Measurements from ENCODE around the gene TEX22.

The TEX22 gene

DNA sequence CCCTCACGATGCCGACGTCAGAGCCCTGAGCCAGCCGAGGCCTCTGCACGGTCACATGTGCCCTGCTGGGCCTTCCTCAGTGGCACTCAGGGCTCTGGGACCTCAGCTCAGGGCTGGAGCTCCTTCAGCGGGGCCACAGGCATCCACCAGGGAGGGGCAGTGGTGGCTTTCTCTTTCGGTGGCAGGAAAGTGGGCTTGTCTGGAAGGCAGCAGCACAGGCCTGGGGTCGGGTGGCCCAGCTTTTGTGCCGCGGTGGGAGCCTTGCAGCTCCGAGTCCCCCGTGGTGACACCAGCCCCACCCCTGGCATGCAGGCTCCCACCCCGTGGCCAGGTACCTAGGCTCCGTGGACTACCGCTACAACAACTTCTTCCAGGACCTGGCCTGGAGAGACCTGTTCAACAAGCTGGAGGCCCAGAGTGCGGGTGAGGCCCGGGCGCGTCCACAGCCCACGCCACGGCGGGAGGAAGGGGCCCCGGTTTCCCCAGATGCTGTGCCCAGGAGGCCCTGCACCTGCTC is 14.2 kb upstream of the TEX22 start:
- DNase-seq (ENCODE audit: low read depth in 3 of 3) = no peak

DNA sequence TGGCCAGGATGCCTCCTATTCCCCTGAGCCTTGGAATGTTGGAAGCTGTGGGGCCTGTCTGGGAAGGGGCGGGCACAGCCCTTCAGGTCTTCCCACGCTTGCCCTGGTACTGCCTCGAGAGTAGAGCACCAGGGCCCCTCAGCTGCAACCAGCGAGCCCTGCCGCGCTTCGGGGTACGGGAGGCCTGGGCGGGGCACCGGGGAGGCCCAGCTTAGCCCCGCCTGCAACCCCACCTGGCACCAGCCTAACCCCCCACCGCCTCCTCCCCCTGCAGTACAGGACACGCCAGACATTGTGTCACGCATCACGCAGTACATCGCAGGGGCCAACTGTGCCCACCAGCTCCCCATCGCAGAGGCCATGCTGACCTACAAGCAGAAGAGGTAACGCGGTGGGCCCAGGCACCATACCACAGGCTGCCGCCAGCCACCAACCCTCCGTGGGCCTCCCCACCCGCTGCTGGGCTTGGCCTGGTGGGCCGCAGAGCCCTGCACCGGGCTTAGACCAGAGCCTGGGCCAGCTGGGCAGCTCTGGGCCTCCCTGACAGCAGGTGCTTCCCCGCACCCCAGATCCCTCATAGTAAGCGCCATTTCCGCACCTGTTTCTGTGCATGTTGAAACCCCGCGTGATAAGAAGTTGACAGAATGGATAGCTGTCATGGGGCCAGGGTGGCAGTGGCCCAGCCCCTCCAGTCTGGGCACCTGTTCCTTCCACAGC is 13.6 kb upstream of the TEX22 start:
- no peak for DNase-seq (ENCODE audit: low read depth in 3 of 3)

DNA sequence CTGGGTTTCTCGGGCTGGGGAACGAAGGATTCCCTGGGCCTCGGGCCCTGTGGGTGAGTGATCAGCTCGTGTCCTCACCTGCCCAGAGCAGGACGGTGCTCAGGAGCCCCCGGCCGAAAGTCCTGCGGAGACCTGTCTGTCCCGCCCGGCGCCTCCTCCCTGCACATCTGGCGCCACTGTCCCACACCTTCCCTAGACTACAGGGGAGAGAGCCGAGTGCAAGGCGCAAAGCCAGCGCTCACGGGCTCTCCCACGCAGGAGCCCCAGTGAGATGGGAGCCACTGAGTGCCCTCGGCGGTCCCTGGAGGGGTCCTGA is 13.1 kb upstream of the TEX22 start:
- no peak for DNase-seq (ENCODE audit: low read depth in 3 of 3)

DNA sequence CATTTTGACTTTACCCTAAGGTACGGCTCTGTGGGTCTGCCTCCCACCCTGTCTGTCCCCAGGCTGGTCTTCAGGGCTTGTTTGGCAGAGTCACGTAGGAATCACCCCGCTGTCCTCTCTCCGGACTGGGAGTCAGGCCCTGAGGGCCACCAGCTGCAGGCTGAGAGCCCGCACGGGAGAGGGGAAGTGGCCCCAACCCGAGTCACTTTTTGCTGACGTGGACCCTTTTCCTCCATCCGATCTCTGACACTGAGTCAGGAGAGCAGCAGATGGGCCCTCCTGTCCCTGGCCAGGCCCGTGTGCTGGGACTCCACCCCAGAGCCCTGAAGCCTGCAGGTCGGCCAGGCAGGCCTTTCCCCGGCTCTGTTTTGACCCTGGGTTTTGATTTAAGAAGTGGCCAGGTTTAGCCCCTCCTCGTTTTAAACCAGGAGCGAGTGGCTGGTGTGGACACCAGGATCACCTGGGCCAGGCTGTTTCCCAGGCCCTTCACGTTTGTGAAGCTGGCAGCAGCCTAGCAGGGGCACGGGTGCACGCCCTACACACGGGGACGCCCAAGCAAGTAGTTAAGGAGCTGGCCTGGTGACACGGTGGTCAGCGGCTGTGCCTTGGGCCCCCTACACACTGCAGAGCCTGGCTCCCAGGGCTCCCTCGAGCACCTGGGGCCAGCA is 12.5 kb upstream of the TEX22 start:
- DNase-seq (ENCODE audit: low read depth in 3 of 3) = no peak

DNA sequence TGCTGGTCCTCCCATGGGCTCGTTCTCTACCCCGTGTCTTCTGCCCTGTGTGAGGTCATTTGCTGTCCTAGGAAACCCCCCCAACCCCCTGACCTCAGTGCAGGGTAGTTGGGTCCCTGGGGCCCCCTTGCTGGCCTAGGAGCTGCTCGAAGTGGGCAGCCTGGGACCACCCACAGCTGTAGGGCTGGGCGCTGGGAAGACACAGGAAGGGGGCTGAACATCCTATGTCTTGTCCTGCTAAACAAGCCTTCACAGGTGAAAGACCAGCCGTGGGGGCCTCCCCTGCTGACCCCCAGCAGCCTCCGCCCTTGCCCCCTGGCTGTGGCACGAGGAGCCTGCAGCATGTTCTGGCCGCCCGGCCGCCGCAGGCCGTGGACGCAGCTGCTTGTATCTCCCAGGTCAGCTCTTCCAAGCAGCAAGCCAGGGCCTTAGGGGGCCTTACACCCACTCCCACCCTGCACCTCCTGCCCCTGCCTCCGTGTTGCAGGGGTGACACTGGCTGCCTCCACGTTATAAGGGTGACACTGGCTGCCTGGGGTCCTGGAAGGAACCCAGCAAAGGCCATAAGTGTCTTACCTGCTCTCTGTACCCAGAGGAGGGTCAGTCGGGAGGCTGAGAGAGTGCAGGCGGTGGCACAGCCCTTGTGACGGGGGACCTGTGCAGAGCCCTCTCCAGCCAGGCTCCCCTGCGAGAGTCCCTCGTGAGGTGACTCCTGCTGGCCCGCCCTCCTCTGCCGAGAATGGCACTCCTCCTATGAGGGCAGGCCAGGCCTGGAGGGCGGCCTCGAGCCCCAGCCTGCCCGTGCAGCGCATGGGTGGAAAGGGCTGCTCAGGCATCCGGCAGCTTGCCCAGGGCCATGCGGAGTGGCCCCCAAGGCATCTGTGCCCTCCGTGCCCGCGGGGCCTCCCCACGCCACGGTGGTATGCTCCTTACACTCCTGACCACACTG is 11.5 kb upstream of the TEX22 start:
- no peak for DNase-seq (ENCODE audit: low read depth in 3 of 3)

DNA sequence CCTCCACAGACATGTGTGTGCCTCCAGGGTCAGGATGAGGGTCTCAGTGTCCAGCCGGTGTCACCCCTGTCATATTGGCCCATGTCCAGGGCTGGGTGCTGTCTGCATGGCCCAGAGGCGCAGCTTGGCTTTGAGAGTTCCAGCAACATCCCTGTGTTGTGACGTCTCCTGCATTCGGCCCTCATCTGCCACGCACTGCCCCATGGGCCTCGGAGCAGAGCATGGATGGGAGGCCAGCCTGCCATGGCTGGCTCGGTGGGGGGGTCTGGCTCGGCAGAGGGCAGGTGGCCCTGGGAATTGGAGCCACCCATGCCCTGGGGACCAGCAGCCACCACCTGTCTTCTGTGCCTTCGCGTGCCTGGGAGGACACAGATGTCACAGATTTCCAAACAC is 10.8 kb upstream of the TEX22 start:
- DNase-seq (ENCODE audit: low read depth in 3 of 3) = no peak

DNA sequence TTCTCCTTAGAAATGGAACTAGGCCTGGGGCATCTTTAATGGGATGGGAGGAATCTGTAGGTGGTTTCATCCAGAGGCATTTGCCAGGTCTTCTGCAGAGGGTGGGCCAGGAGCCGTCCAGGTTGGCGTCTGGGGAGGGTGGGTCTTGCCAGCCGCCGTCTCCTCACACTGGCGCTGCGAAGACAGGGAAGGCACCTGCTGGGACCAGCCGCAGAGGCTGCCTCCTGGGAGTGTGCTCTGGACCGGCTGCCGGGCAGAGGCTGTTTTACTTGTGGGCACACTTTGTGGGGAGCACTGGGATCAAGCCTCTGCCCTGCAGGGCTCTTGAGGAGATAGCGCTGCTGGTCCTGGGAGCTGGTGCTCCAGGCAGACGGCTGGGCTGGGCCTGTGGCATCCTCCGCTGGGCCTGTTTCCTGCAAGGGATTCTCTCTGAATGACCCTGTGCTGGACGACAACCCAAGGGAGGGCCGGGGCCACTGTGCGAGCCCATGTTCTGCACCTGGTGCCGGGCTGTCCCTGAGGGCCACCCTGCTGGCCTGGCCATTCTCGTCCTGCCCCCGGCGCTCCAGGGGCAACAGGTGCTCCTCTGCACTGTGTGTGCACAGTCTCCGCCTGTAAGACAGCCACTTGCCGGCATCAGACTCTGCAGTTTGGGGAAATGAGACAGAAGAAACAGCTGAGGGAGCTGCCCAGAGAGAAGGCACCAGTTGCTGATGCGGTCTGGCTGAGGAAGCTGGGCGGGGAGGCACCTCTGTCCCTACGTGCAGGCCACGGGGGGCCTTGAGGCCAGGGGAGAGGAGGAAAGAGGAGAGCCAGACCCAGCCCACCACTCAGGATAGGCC is 10.0 kb upstream of the TEX22 start:
- DNase-seq (ENCODE audit: low read depth in 3 of 3) = no peak

DNA sequence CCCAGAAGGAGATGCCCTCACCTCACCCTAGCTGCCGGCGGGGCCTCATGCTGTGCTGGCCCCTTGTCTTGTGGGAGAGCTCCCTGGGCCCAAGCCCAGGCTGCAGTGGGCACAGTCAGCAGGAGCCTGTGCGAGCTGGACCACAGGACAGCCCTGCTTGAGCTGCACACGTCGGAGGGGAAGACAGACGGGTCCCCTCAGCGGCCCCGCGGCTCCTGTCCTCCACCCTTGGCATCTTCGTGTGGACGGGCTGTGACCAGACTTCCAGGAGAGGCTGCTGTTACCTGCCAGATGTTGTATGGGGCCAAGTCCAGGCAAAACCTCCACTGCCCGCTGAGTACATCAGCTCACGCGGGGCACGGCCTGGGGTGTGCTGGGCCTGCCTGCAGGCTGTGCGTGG is 9.4 kb upstream of the TEX22 start:
- no peak for DNase-seq (ENCODE audit: low read depth in 3 of 3)

DNA sequence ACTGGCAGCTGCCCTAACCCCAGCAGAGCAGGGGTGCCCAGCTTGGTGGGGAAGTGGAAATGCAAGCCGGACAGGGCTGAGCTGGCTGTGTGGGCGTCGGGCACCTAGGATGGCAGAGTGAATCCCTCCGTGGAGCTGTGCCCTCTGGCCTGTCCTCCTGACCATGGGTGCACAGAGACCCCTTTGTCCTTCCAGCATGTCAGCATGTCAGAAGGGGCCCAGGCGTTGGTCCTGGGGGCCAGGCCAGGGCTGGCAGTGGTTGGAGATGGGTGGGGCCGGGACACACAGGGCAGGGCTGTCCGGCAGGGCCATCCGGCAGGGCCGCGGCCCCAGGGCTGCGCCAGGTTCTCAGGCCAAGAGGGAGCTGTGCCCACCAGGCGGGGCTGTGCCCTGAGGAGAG is 8.8 kb upstream of the TEX22 start:
- DNase-seq (ENCODE audit: low read depth in 3 of 3) = no peak

DNA sequence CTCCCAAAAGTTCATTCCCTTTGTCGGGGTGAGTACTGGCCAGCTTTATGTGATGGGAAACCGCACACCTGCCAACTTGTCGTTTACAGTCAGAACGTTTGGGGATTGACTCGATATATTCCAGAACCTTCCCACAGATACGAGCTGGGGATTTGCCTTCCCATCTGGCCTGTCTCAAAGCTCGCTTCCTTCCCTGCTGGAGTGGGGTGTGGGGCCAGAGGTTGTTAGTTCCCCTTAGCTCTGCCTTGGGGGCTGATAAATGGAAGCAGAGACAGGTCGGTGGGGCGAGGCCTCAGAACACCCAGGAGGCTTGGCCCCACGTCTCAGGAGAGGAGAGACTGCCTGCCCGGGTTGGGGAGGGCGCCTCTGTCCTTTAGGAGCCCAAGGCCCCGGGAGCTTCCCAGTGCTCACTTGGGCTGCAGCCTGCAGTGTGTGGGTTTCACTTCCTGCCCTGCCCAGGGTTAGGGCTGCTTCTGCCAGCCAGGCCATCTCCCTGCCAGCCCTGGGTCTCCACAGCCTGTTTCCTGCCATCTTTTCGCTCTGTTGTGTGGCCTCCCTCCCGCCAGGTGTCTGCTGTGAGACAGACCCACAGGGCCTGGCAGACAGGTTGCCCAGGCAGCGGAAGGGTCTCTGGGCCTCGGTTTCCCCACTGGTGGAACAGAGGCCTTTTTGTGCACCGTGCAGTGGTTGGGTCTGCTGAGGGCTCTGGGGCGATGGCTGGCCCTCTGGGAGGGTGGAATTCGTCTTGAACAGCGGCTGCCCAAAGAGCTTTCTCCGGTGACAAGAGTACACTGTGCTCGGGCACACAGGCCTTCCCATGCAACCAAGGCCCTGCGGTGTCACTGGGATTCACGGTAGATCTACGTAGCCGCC is 8.1 kb upstream of the TEX22 start:
- DNase-seq (ENCODE audit: low read depth in 3 of 3) = no peak

DNA sequence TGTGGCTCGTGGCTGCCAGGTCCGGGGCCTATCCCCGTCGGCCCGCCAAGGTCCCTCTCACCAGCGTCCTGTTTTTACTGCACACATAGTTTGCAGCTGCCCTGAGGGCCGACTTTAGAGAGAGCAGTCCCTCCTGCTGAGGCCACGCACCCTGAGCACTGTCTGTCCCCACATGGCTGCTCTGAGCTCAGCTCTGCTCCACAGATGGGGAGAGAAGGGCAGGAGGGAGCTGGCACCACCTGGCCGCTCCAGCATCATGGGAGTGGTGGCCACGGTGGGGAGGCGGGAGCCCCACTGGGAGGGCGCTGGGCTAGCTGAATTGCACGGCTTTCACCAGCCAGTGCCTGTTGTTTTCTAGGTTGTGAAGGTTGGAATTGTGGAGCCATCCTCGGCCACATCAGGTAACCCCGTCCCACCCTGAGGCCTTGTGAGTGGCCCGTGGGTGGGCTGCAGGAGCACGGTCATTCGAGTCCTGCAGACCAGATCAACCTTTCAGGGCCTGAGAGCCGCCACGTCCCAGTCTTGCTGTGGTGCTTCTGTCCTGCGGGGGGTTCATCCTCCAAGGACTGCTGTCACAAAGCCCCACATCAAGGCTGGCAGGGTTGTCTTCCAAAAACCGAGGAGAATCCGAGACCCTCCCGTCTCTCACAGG is 7.4 kb upstream of the TEX22 start:
- DNase-seq (ENCODE audit: low read depth in 3 of 3) = no peak

DNA sequence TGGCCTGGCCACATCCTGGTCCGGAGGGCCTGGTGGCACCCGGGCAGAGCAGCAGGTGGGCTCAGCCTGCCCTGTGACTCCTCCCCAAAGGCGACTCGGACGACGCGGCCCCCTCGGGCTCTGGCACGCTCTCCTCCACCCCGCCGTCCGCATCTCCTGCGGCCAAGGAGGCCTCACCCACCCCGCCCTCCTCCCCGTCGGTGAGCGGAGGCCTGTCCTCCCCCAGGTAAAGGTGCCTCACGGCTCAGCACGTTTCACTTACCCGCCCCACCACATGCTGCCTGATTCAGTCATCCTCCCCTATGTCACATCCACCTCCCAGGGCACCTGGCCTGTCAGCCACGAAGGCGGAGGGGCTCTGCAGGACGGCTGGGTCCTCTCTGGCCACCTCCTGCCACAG is 6.8 kb upstream of the TEX22 start:
- DNase-seq (ENCODE audit: low read depth in 3 of 3) = no peak

DNA sequence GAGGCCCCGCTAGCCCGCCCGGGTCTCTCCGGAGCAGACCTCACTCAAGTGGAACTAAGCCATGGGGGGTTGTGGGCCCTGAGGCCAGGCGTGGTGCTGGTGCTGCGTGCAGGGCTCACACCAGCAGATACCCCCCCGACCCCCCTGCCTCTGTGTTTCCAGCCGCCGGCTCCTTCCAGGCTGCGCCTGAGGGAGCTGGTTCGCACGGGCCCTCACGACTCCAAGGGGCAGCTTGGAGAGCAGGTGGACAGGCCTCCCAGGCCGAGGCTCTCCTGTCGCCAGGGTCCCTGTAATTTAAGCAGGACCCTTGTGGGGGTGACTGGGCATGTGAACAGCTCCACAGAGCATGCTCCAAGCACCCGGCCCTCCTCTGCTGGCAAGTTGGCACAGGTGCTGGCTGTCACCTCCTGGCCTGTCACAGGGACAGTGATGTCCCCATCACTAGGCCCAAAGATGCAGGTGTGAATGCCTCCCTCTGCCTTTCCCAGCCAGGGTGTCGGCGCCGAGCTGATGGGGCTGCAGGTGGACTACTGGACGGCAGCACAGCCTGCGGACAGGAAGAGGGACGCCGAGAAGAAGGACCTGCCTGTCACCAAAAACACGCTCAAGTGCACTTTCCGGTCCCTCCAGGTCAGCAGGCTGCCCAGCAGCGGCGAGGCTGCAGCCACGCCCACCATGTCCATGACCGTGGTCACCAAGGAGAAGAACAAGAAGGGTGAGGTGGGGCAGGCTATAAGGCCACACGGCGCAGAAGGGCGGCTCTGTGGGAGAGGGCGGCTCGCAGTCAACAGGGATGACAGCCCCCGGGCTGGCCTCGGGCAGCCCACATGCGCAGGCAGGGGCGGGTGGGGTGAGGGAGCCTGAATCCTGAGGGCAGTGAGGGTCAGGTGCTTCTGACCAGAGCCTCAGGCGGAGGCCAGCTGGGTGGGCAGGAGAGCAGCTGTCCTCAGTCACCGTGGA is 5.9 kb upstream of the TEX22 start:
- DNase-seq (ENCODE audit: low read depth in 3 of 3) = no peak

DNA sequence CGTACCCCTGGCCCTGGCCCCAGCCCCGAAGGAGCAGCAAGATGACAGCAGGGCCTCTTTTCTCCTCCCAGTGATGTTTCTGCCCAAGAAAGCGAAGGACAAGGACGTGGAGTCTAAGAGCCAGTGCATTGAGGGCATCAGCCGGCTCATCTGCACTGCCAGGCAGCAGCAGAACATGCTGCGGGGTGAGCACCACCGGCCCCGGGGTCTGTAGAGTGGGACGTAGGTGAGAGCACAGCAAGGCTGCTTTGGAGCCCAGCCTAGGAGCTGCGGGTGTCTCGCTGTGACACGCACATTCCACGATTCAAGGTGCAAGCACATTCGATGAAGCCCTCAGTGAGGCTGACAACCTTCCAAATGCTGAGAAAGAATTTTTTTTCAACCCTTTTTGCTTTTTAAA is 5.2 kb upstream of the TEX22 start:
- no peak for DNase-seq (ENCODE audit: low read depth in 3 of 3)

DNA sequence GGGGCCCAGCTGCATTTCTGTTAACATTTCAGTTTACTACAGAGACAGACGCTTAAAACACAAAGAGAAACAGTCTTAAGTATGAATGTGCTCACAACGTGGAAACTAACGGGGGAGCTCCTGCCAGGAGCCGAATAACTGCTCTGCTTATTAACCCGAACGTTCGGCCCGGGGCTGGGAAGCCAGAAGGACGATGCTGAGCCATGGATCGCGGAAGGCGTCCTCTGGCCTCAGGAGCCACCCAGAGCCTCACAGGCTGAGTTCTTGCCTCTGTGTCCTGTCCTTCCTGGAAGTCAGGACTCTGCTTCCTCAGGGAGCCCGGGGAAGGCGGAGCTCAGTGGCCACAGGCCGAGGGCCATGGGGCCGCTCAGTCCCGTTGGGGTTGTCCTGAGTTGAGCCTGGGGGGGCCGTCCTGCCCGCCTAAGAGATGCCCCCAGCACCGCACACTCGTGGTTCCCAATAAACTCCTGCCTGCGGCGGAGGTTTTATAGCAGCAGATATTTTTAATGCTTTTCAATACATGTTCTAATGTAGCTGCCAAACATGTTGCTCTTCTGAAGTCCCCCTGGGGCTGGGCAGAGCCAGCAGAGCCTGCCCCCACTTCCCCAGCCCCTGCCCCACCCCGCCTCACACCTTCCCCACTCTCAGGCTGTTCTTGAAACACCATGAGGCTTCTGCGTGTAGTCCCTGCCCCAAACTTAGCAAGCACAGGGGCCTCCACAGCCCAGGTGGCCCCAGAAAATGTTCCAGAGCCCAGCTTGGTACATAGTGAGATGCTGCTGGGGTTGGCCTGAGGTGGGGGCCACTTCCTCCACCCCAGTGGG is 3.4 kb upstream of the TEX22 start:
- no peak for DNase-seq (ENCODE audit: low read depth in 3 of 3)

DNA sequence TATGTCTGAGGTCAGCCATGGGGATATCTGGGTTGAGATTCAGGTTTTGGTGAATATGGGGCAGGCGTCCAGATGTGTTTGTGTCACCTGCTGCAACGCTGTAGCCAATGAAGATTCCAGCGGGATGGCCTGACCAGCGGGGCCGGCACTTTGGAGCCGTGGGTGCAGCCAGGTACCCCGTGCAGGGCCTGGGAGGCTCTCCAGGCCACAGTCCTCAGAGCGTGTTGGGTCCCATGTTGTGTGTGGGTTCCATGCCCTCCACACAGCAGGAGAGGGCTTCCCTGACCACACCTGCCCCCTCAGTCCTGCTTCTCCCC is 2.8 kb upstream of the TEX22 start:
- no peak for DNase-seq (ENCODE audit: low read depth in 3 of 3)

DNA sequence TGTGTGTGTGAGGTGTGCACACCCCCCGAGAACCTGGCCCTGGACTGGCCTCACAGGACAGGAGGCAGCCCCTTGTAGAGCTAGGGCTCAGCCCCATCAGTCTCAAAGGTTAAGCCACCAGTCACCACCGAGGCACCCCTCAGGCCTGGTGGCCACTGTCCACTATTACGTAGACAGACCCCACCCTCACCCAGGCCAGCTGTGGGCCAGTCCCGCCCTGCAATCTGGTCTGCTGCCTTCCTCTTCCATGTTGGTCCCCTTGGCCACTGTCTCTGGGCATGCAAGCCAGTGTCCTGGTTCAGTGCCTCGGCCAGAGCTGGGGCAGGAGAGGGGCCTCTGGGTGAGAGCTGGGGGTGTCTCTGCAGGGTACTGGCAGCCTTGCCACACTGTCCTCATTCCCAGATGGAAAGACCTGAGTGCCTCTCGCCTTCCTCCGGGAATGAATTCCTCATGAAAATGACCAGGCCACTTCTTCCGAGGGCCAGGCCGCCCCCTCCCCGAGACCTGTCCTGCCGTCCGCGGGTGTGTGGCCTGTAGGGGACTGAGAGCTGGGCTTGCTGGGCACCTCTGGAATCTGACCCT is 897 bp upstream of the TEX22 start:
- no peak for DNase-seq (ENCODE audit: low read depth in 3 of 3)
